Endothelial cell of umbilical vein (primary cell): ENCODE measurements around the gene SRBD1. TPM values are rescaled to one million over a fixed set of nuclear protein-coding genes. Genes with fewer than 3 reads are reported as not detected.

Source experiments
- BruUV-seq: library from RNA; stranded (reverse); fragments of 400-500 nt; replicated peaks from 2 replicates; lab custom pipeline; 2021; lab: Mats Ljungman, UMichigan
- CTCF ChIA-PET: fragments of 300-600, 350-600 bp; sonication (Branson Sonifier 250); formaldehyde crosslinking; loops from one replicate; lab custom pipeline; 2021; ENCODE audit warnings: antibody characterized with exemption, inconsistent platforms; lab: Charles Lee
- POLR2A ChIA-PET: fragments of 300-600, 350-600 bp; sonication (Branson Sonifier 250); formaldehyde crosslinking; loops from one replicate; lab custom pipeline; 2021; ENCODE audit warnings: antibody characterized with exemption, inconsistent platforms; lab: Charles Lee
- DNase-seq: peaks from one replicate; pipeline ENCODE4 v3.0.0-alpha.2; 2011; ENCODE audit warnings: low read depth, low spot score
- FAIRE-seq: peaks from 2 replicates; lab custom pipeline; 2011; peaks lifted over from hg19 to GRCh38; lab: Jason Lieb, UNC
- H2AFZ ChIP-seq: 2 replicates; pipeline ENCODE4 v1.6.0; 2012; ENCODE audit warnings: low read depth, low read length, control low read depth, inconsistent platforms
- H3K27ac ChIP-seq: 2 replicates; pipeline ENCODE4 v1.5.1; 2011; ENCODE audit warnings: low read depth, mild to moderate bottlenecking, control low read depth, low read length, moderate library complexity; ENCODE audit not compliant: insufficient read depth
- H3K27me3 ChIP-seq, 2 experiments: 2 replicates each; pipeline versions ENCODE4 v1.6.0 to v1.6.1; 2011; ENCODE audit warnings: low read length in 2 of 2, mixed read lengths in 1 of 2; ENCODE audit not compliant: control insufficient read depth in 2 of 2, insufficient read depth in 2 of 2
- H3K36me3 ChIP-seq, 2 experiments: 2 replicates in 1 of 2; 3 replicates in 1 of 2; pipeline ENCODE4 v1.5.1; 2011; ENCODE audit warnings: low read length in 2 of 2, mild to moderate bottlenecking in 1 of 2, moderate library complexity in 1 of 2; ENCODE audit not compliant: control insufficient read depth in 2 of 2, insufficient read depth in 2 of 2; ENCODE audit errors: extremely low read depth in 1 of 2
- H3K4me1 ChIP-seq: 3 replicates; pipeline ENCODE4 v1.5.1; 2011; ENCODE audit warnings: mild to moderate bottlenecking, low read length; ENCODE audit not compliant: control insufficient read depth, insufficient read depth; ENCODE audit errors: extremely low read depth
- H3K4me2 ChIP-seq: 2 replicates; pipeline ENCODE4 v1.6.1; 2011; ENCODE audit warnings: low read length, control low read depth, mixed read lengths; ENCODE audit not compliant: insufficient read depth
- H3K4me3 ChIP-seq, 3 experiments: fragments of 200-600 bp in 1 of 3; sonication (generic), shearing (Covaris generic) in 1 of 3; replicated peaks in 1 of 3; 2 replicates each; pipeline ENCODE4 v1.5.1; 2011 to 2016; ENCODE audit warnings: control low read depth in 3 of 3, low read length in 3 of 3, mild to moderate bottlenecking in 2 of 3, inconsistent platforms in 1 of 3, low read depth in 1 of 3, moderate library complexity in 1 of 3; ENCODE audit not compliant: insufficient read depth in 1 of 3
- H3K79me2 ChIP-seq: 2 replicates; pipeline ENCODE4 v1.6.0; 2012; ENCODE audit warnings: low read length, inconsistent platforms; ENCODE audit not compliant: control insufficient read depth, insufficient read depth
- H3K9ac ChIP-seq: replicated peaks from 2 replicates; pipeline ENCODE3; 2011; ENCODE audit warnings: low read length, control low read depth; ENCODE audit not compliant: insufficient read depth; ENCODE audit errors: extremely low read depth
- H3K9me1 ChIP-seq: replicated peaks from 3 replicates; pipeline ENCODE4 v1.6.0; 2011; ENCODE audit warnings: mild to moderate bottlenecking, low read length; ENCODE audit not compliant: control insufficient read depth, insufficient read depth; ENCODE audit errors: extremely low read depth
- H3K9me3 ChIP-seq: replicated peaks from 2 replicates; pipeline ENCODE4 v1.5.1; 2012; ENCODE audit warnings: low read length, inconsistent platforms; ENCODE audit not compliant: control insufficient read depth, insufficient read depth
- H4K20me1 ChIP-seq: replicated peaks from 2 replicates; pipeline ENCODE3; 2011; ENCODE audit warnings: mild to moderate bottlenecking, low read length; ENCODE audit not compliant: control insufficient read depth, insufficient read depth; ENCODE audit errors: extremely low read depth
- EZH2 ChIP-seq: IDR thresholded peaks from 2 replicates; pipeline ENCODE4 v1.6.1; 2012; ENCODE audit warnings: borderline replicate concordance, low read depth, mild to moderate bottlenecking, moderate library complexity, low read length, inconsistent platforms; ENCODE audit not compliant: severe bottlenecking
- FOS ChIP-seq: IDR thresholded peaks from 2 replicates; pipeline ENCODE4 v1.6.1; 2011; ENCODE audit warnings: mild to moderate bottlenecking, low read length, moderate library complexity, borderline replicate concordance; ENCODE audit not compliant: insufficient read depth
- GATA2 ChIP-seq: IDR thresholded peaks from 2 replicates; pipeline ENCODE4 v1.7.0; 2011; ENCODE audit warnings: low read depth, mild to moderate bottlenecking, moderate library complexity, mixed read lengths, low read length; ENCODE audit not compliant: insufficient read length, insufficient read depth
- JUN ChIP-seq: IDR thresholded peaks from 2 replicates; pipeline ENCODE4 v1.6.1; 2011; ENCODE audit warnings: borderline replicate concordance, low read depth; ENCODE audit not compliant: insufficient read length, insufficient read depth
- MYC ChIP-seq: IDR thresholded peaks from one replicate; pipeline ENCODE4 v1.6.1; 2011; ENCODE audit warnings: mild to moderate bottlenecking, low read depth, low read length
- POLR2A ChIP-seq: IDR thresholded peaks from 2 replicates; pipeline ENCODE4 v1.6.1; 2012; ENCODE audit warnings: low read depth, mild to moderate bottlenecking, control low read depth, low read length
- POLR2AphosphoS5 ChIP-seq: IDR thresholded peaks from 2 replicates; pipeline ENCODE4 v1.6.1; 2012; ENCODE audit warnings: low read depth, mild to moderate bottlenecking, control low read depth, low read length, moderate library complexity; ENCODE audit not compliant: insufficient read depth
- dilution Hi-C: fragments of 300-500 bp; cut with MboI; formaldehyde crosslinking; loops from one replicate; pipeline ENCODE4 v1.15.0; 2019; ENCODE audit warnings: low sequenced_read_pairs; ENCODE audit not compliant: extremely low pct_ligation_motif_present
- intact Hi-C: fragments of 100-400 bp; cut with micrococcal nuclease; formaldehyde crosslinking; loops from one replicate; pipeline ENCODE4 v1.10.0; 2022
- polyA plus RNA-seq, 4 experiments: library from polyadenylated mRNA; depleted of rRNA in 3 of 4; stranded (reverse) in 3 of 4; unstranded in 1 of 4; fragments of >200 nt; gene quantifications; 2 replicates each; pipeline versions ENCODE4 v1.2.1 to v1.2.3, GENCODE V29; 2011 to 2012; ENCODE audit warnings: missing spikeins in 1 of 4
- total RNA-seq: library from RNA; stranded (reverse); gene quantifications from 2 replicates; pipeline ENCODE4 v1.2.3, GENCODE V29; 2021
- TF ChIP-seq, protein P1 (sequence below), 2 donors: IDR thresholded peaks; 1 replicate in 1 of 2; 2 replicates in 1 of 2; pipeline ENCODE4 v1.5.1; 2011; ENCODE audit warnings: low read length in 2 of 2, mild to moderate bottlenecking in 2 of 2, moderate library complexity in 2 of 2, control low read depth in 1 of 2, inconsistent platforms in 1 of 2, low read depth in 1 of 2; ENCODE audit not compliant: insufficient read depth in 1 of 2; ENCODE audit errors: extremely low read depth in 1 of 2
- TF ChIP-seq, protein P2 (sequence below): IDR thresholded peaks from 2 replicates; pipeline ENCODE4 v1.6.1; 2011; ENCODE audit not compliant: insufficient read depth, insufficient read length

Gene SRBD1
- total and polyA plus RNA-seq, 2 donors (not counting 3 experiments of a cell fraction or from before 2014, with no cell fraction given): 3.7 to 12.5 TPM

GRCh38 chr2:45345331-45346234 is 265.5 kb downstream of the SRBD1 start:
- Histone ChIP-seq H3K4me3 (no peak overlapping the region), H3K36me3 (no peaks in the 10 kb centered on the region), H3K27me3 (no peaks in the 10 kb centered on the region), H3K4me1 (no peaks in the 10 kb centered on the region), H3K79me2 (no peaks in the 10 kb centered on the region), H3K9me3 (no peaks in the 10 kb centered on the region), H3K4me2 (no peak overlapping the region), H3K9me1 (no peaks in the 10 kb centered on the region), H3K27ac (no peak overlapping the region), H2AFZ (no peak overlapping the region), H4K20me1 (no peaks in the 10 kb centered on the region), H3K9ac (no peak overlapping the region)
- CTCF ChIA-PET: interaction anchor here (0.6 to 1.4 kb wide), 2 partner anchors 10 to 16 kb away, joined by 3 to 9 read pairs; no protein-coding TSS in a partner anchor
- no TSS peak for BruUV-seq
- no peak for FAIRE-seq
- dilution Hi-C loops (no loop called here), intact Hi-C loops (no loop called here)
- TF ChIP-seq, protein P1, sequence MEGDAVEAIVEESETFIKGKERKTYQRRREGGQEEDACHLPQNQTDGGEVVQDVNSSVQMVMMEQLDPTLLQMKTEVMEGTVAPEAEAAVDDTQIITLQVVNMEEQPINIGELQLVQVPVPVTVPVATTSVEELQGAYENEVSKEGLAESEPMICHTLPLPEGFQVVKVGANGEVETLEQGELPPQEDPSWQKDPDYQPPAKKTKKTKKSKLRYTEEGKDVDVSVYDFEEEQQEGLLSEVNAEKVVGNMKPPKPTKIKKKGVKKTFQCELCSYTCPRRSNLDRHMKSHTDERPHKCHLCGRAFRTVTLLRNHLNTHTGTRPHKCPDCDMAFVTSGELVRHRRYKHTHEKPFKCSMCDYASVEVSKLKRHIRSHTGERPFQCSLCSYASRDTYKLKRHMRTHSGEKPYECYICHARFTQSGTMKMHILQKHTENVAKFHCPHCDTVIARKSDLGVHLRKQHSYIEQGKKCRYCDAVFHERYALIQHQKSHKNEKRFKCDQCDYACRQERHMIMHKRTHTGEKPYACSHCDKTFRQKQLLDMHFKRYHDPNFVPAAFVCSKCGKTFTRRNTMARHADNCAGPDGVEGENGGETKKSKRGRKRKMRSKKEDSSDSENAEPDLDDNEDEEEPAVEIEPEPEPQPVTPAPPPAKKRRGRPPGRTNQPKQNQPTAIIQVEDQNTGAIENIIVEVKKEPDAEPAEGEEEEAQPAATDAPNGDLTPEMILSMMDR (IDR thresholded peaks at IDR 0.05; ENCODE audit: extremely low read depth in 1 of 2, insufficient read depth in 1 of 2, low read depth in 1 of 2, low read length in 2 of 2): no peak
- TF ChIP-seq EZH2 (no peak), POLR2A (no peak), JUN (no peak), POLR2AphosphoS5 (no peak), FOS (no peak), MYC (no peak), GATA2 (no peak)
- TF ChIP-seq, protein P2, sequence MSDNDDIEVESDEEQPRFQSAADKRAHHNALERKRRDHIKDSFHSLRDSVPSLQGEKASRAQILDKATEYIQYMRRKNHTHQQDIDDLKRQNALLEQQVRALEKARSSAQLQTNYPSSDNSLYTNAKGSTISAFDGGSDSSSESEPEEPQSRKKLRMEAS: no peak
- POLR2A ChIA-PET: no interaction called here
- no peak for DNase-seq
